ENCODE results near the gene DLL1. TPM values are rescaled to one million over a fixed set of nuclear protein-coding genes. Genes with fewer than 3 reads are reported as not detected.

The DLL1 gene
- total and polyA plus RNA-seq, 9 of the 15 experiments (the other 6 are each of a cell fraction or from before 2014, with no cell fraction given): not detected

DNA sequence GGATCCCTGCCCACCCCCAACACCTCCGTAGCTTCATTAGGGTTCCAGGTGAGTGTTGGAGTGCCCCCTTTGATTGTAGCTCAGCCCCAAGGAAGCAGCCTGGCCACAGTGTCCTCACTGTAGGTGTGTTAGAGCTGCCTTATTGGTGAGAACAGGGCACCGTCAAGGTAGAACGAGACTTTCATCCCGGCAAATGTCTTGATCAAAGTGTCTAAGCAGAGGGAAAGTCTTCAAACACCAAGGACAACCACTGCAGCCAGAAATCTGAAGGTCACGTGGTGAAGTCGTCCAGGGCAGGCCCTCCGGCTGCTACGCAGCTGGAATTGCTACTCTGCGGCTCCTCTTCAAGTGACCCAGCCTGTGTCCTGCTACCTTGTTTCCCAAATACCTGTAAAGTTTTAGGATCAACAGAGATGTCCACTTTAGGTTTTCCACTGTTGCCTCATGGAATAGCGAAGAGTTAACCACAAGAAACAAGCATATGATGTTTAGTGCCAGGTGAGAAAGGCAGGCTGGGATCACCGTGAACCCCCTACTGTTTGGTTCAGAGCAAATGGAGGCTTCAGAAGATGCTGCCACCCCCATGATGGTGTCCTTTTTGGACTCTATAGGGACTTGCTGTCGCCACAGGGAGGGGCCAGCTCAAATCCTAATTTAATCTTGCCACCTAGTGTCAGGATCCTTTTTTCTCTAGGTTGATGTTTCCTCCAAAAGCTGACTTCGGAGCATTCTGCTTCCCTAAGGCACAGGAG lies 1.7 kb upstream of the DLL1 start (continued):
- TF ChIP-seq, protein P1, sequence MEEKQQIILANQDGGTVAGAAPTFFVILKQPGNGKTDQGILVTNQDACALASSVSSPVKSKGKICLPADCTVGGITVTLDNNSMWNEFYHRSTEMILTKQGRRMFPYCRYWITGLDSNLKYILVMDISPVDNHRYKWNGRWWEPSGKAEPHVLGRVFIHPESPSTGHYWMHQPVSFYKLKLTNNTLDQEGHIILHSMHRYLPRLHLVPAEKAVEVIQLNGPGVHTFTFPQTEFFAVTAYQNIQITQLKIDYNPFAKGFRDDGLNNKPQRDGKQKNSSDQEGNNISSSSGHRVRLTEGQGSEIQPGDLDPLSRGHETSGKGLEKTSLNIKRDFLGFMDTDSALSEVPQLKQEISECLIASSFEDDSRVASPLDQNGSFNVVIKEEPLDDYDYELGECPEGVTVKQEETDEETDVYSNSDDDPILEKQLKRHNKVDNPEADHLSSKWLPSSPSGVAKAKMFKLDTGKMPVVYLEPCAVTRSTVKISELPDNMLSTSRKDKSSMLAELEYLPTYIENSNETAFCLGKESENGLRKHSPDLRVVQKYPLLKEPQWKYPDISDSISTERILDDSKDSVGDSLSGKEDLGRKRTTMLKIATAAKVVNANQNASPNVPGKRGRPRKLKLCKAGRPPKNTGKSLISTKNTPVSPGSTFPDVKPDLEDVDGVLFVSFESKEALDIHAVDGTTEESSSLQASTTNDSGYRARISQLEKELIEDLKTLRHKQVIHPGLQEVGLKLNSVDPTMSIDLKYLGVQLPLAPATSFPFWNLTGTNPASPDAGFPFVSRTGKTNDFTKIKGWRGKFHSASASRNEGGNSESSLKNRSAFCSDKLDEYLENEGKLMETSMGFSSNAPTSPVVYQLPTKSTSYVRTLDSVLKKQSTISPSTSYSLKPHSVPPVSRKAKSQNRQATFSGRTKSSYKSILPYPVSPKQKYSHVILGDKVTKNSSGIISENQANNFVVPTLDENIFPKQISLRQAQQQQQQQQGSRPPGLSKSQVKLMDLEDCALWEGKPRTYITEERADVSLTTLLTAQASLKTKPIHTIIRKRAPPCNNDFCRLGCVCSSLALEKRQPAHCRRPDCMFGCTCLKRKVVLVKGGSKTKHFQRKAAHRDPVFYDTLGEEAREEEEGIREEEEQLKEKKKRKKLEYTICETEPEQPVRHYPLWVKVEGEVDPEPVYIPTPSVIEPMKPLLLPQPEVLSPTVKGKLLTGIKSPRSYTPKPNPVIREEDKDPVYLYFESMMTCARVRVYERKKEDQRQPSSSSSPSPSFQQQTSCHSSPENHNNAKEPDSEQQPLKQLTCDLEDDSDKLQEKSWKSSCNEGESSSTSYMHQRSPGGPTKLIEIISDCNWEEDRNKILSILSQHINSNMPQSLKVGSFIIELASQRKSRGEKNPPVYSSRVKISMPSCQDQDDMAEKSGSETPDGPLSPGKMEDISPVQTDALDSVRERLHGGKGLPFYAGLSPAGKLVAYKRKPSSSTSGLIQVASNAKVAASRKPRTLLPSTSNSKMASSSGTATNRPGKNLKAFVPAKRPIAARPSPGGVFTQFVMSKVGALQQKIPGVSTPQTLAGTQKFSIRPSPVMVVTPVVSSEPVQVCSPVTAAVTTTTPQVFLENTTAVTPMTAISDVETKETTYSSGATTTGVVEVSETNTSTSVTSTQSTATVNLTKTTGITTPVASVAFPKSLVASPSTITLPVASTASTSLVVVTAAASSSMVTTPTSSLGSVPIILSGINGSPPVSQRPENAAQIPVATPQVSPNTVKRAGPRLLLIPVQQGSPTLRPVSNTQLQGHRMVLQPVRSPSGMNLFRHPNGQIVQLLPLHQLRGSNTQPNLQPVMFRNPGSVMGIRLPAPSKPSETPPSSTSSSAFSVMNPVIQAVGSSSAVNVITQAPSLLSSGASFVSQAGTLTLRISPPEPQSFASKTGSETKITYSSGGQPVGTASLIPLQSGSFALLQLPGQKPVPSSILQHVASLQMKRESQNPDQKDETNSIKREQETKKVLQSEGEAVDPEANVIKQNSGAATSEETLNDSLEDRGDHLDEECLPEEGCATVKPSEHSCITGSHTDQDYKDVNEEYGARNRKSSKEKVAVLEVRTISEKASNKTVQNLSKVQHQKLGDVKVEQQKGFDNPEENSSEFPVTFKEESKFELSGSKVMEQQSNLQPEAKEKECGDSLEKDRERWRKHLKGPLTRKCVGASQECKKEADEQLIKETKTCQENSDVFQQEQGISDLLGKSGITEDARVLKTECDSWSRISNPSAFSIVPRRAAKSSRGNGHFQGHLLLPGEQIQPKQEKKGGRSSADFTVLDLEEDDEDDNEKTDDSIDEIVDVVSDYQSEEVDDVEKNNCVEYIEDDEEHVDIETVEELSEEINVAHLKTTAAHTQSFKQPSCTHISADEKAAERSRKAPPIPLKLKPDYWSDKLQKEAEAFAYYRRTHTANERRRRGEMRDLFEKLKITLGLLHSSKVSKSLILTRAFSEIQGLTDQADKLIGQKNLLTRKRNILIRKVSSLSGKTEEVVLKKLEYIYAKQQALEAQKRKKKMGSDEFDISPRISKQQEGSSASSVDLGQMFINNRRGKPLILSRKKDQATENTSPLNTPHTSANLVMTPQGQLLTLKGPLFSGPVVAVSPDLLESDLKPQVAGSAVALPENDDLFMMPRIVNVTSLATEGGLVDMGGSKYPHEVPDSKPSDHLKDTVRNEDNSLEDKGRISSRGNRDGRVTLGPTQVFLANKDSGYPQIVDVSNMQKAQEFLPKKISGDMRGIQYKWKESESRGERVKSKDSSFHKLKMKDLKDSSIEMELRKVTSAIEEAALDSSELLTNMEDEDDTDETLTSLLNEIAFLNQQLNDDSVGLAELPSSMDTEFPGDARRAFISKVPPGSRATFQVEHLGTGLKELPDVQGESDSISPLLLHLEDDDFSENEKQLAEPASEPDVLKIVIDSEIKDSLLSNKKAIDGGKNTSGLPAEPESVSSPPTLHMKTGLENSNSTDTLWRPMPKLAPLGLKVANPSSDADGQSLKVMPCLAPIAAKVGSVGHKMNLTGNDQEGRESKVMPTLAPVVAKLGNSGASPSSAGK (IDR thresholded peaks at IDR 0.05): no peak
- no peak for TF ChIP-seq TCF3 (CRISPR knock-in tag; IDR thresholded peaks at IDR 0.05)
- TF ChIP-seq, protein P2, sequence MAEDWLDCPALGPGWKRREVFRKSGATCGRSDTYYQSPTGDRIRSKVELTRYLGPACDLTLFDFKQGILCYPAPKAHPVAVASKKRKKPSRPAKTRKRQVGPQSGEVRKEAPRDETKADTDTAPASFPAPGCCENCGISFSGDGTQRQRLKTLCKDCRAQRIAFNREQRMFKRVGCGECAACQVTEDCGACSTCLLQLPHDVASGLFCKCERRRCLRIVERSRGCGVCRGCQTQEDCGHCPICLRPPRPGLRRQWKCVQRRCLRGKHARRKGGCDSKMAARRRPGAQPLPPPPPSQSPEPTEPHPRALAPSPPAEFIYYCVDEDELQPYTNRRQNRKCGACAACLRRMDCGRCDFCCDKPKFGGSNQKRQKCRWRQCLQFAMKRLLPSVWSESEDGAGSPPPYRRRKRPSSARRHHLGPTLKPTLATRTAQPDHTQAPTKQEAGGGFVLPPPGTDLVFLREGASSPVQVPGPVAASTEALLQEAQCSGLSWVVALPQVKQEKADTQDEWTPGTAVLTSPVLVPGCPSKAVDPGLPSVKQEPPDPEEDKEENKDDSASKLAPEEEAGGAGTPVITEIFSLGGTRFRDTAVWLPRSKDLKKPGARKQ (CRISPR knock-in tag; IDR thresholded peaks at IDR 0.05): no peak
- no peak for TF ChIP-seq DMBX1 (CRISPR knock-in tag; IDR thresholded peaks at IDR 0.05; ENCODE audit: borderline replicate concordance)
- no peak for TF ChIP-seq SIRT6 (IDR thresholded peaks at IDR 0.05; ENCODE audit: low read depth, low read length)
- TF ChIP-seq ADNP (tag; IDR thresholded peaks at IDR 0.05): no peak
- no peak for TF ChIP-seq ZBTB1 (CRISPR knock-in tag; IDR thresholded peaks at IDR 0.05; ENCODE audit: borderline replicate concordance, low read depth)
- no peak for TF ChIP-seq CXXC5 (CRISPR knock-in tag; IDR thresholded peaks at IDR 0.05)
- TF ChIP-seq DACH1 (IDR thresholded peaks at IDR 0.05; ENCODE audit: partially characterized antibody): no peak
- TF ChIP-seq RBM17 (IDR thresholded peaks at IDR 0.05; ENCODE audit: borderline replicate concordance, low read depth, low read length): no peak
- no peak for TF ChIP-seq PTTG1 (tag; IDR thresholded peaks at IDR 0.05; ENCODE audit: low read depth)
- no peak for TF ChIP-seq TEAD1 (CRISPR knock-in tag; IDR thresholded peaks at IDR 0.05)
- no peak for TF ChIP-seq RFX5 (IDR thresholded peaks at IDR 0.05; ENCODE audit: low read depth, low read length)
- TF ChIP-seq RAD51 (IDR thresholded peaks at IDR 0.05; ENCODE audit: borderline replicate concordance, low read depth): peak; percentile 49; the same call in 1 of the 2 replicates
- TF ChIP-seq ZNF184 (CRISPR knock-in tag; IDR thresholded peaks at IDR 0.05): no peak
